ENCODE measurements around the gene CCR7. TPM values are rescaled to one million over a fixed set of nuclear protein-coding genes. Genes with fewer than 3 reads are reported as not detected.

Gene CCR7
- polyA plus RNA-seq, 2 of the 4 experiments (the other 2 are of a cell fraction), result 0.84 to 1.4 TPM

GRCh38 chr17:40604327-40605080 lies 39.2 kb upstream of the CCR7 start:
- no peak overlapping the region for H3K27ac ChIP-seq
- ChIA-PET POLR2A (no interaction called here), CTCF (interaction anchor here (1.1 to 2.9 kb wide), 9 partner anchors 10 to 1058 kb away, joined by 4 to 22 read pairs (median 6); no protein-coding TSS in a partner anchor)

More at GRCh38 chr17:40604327-40605080, 39.2 kb upstream of the CCR7 start:
- Histone ChIP-seq H3K4me2 (no peak overlapping the region), H3K4me3 (no peak overlapping the region), H3K4me1 (no peaks in the 10 kb centered on the region), H3K9me3 (no peaks in the 10 kb centered on the region)
- no peak for TF ChIP-seq BCL3 (IDR thresholded peaks at IDR 0.05)
- no peak for TF ChIP-seq HMGXB4 (CRISPR knock-in tag; IDR thresholded peaks at IDR 0.05; ENCODE audit: borderline replicate concordance)
- no peak for TF ChIP-seq ZNF302 (CRISPR knock-in tag; IDR thresholded peaks at IDR 0.05)
- TF ChIP-seq FOXS1 (CRISPR knock-in tag; IDR thresholded peaks at IDR 0.05), result no peak
- no peak for TF ChIP-seq NPAS2 (CRISPR knock-in tag; IDR thresholded peaks at IDR 0.05; ENCODE audit: borderline replicate concordance)
- TF ChIP-seq KDM5A (IDR thresholded peaks at IDR 0.05), result no peak
- TF ChIP-seq REST (IDR thresholded peaks at IDR 0.05), result no peak
- TF ChIP-seq MAZ (IDR thresholded peaks at IDR 0.05; ENCODE audit: borderline replicate concordance, low read depth, low read length), result no peak
- no peak for TF ChIP-seq HDAC2 (IDR thresholded peaks at IDR 0.05)
- TF ChIP-seq BHLHE40 (IDR thresholded peaks at IDR 0.05; ENCODE audit: low read depth, low read length), result no peak
- TF ChIP-seq MAFK (IDR thresholded peaks at IDR 0.05; ENCODE audit: partially characterized antibody), result no peak
- TF ChIP-seq MYC (IDR thresholded peaks at IDR 0.05; ENCODE audit: borderline replicate concordance, low read length), result no peak
- DNase-seq (ENCODE audit: low read depth in 1 of 2, low spot score in 1 of 2) (no peak), FAIRE-seq (no peak), ATAC-seq (no peak)
- WGBS (ENCODE audit: missing lambda C conversion rate), result 70% methylated on average over 8 of the region's 8 CpGs
